Sigmoid colon (tissue), 4 donors: ENCODE data around the gene SAMD4A.

Source experiments
- EP300 ChIP-seq, 4 donors: sonication (generic); formaldehyde crosslinking; IDR thresholded peaks; one replicate each; pipeline ENCODE4 v1.6.1; 2017; ENCODE audit warnings: antibody characterized with exemption in 4 of 4
- TF ChIP-seq, protein P1 (sequence below), 4 experiments: fragments of 450-650 bp in 3 of 4; fragments of 200-600 bp in 1 of 4; IDR thresholded peaks; one replicate each; pipeline ENCODE4 v1.5.1; 2016 to 2019; ENCODE audit warnings: antibody characterized with exemption in 4 of 4, mild to moderate bottlenecking in 3 of 4, moderate library complexity in 2 of 4

DNA sequence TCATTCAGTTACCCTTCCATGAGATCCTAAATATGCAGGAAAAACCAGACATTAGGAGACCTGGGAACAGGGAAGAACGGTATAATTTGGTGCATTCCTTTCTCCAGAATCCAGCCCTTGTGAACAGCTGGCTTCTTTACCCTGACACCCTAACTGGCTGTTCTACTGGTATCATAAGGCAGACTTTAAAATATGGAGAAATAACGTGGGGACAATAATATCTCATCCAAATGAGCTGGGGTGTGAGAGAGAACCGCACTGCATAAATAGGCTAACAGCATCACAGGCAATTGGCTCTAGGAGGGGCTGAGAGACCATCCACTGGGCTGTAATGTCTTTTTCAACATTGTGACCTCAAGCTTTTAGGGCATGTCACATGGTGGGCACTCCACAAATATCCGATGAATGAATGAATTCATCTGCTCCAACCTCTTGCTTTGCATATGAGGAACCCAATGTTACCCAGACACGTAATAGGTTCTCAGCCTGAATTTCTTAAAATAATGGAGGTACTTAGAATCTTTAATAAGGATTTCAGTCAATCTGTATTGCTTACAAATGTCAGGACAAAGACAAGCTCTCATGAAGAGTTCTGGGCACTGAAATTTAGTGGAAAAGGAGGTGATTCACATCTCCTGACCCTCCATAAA lies 157.9 kb downstream of the SAMD4A start:
- TF ChIP-seq, protein P1, sequence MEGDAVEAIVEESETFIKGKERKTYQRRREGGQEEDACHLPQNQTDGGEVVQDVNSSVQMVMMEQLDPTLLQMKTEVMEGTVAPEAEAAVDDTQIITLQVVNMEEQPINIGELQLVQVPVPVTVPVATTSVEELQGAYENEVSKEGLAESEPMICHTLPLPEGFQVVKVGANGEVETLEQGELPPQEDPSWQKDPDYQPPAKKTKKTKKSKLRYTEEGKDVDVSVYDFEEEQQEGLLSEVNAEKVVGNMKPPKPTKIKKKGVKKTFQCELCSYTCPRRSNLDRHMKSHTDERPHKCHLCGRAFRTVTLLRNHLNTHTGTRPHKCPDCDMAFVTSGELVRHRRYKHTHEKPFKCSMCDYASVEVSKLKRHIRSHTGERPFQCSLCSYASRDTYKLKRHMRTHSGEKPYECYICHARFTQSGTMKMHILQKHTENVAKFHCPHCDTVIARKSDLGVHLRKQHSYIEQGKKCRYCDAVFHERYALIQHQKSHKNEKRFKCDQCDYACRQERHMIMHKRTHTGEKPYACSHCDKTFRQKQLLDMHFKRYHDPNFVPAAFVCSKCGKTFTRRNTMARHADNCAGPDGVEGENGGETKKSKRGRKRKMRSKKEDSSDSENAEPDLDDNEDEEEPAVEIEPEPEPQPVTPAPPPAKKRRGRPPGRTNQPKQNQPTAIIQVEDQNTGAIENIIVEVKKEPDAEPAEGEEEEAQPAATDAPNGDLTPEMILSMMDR (IDR thresholded peaks at IDR 0.05), result no peak
- TF ChIP-seq EP300 (IDR thresholded peaks at IDR 0.05), result no peak
